CD4-positive, alpha-beta memory T cell (primary cell): Measurements from ENCODE around the gene STX3. TPM values are rescaled to one million over a fixed set of nuclear protein-coding genes. Genes with fewer than 3 reads are reported as not detected.
A peak's percentile ranks its signal among the peaks of the same experiment; 100 is the strongest.

ENCODE experiments used
- CTCF ChIA-PET: fragments of 350-600 bp; sonication (Branson Sonifier 250); formaldehyde crosslinking; loops from one replicate; lab custom pipeline; 2021; ENCODE audit warnings: inconsistent platforms; ENCODE audit not compliant: partially characterized antibody; lab: Charles Lee
- POLR2A ChIA-PET: fragments of 350-600 bp; sonication (Branson Sonifier 250); formaldehyde crosslinking; loops from one replicate; lab custom pipeline; 2021; ENCODE audit not compliant: partially characterized antibody; lab: Charles Lee
- DNase-seq, 5 donors: peaks; one replicate each; pipeline versions ENCODE4 v3.0.0 to v3.0.0-alpha.2; 2020 to 2022; ENCODE audit warnings: mixed read lengths in 1 of 5
- H3K27ac ChIP-seq: one replicate; pipeline ENCODE4 v1.7.0; 2013; ENCODE audit warnings: low read depth, low read length
- H3K27me3 ChIP-seq: 2 replicates; pipeline ENCODE4 v1.7.0; 2013; ENCODE audit warnings: mild to moderate bottlenecking, low read length, moderate library complexity; ENCODE audit not compliant: insufficient read depth
- H3K36me3 ChIP-seq: 2 replicates; pipeline ENCODE4 v1.7.0; 2013; ENCODE audit warnings: mild to moderate bottlenecking, low read length, moderate library complexity; ENCODE audit not compliant: insufficient read depth
- H3K4me1 ChIP-seq: 2 replicates; pipeline ENCODE4 v1.7.0; 2013; ENCODE audit warnings: mild to moderate bottlenecking, low read length, moderate library complexity; ENCODE audit not compliant: insufficient read depth
- H3K4me3 ChIP-seq, 2 donors: one replicate each; pipeline ENCODE4 v1.7.0; 2013; ENCODE audit warnings: low read length in 2 of 2, mild to moderate bottlenecking in 1 of 2
- H3K9me3 ChIP-seq, 2 donors: one replicate each; pipeline ENCODE4 v1.7.0; 2013; ENCODE audit warnings: low read length in 2 of 2, control low read depth in 1 of 2; ENCODE audit not compliant: control insufficient read depth in 1 of 2
- H3K27ac Mint-ChIP-seq, 7 donors: one replicate each; pipeline ENCODE4 v1.8.0; 2020 to 2021; ENCODE audit warnings: mixed read lengths in 7 of 7, mild to moderate bottlenecking in 6 of 7, inconsistent platforms in 3 of 7, moderate library complexity in 3 of 7
- H3K27me3 Mint-ChIP-seq, 2 donors: one replicate each; pipeline ENCODE4 v1.8.0; 2020 to 2021; ENCODE audit warnings: mixed read lengths in 2 of 2
- H3K36me3 Mint-ChIP-seq, 2 donors: one replicate each; pipeline ENCODE4 v1.8.0; 2020 to 2021; ENCODE audit warnings: mixed read lengths in 2 of 2, inconsistent platforms in 1 of 2, mild to moderate bottlenecking in 1 of 2
- H3K4me1 Mint-ChIP-seq, 4 donors: one replicate each; pipeline ENCODE4 v1.8.0; 2020 to 2021; ENCODE audit warnings: mixed read lengths in 4 of 4, mild to moderate bottlenecking in 1 of 4
- H3K4me3 Mint-ChIP-seq, 8 donors: one replicate each; pipeline ENCODE4 v1.8.0; 2020 to 2021; ENCODE audit warnings: mixed read lengths in 8 of 8, mild to moderate bottlenecking in 7 of 8, moderate library complexity in 6 of 8, inconsistent platforms in 3 of 8
- H3K9me3 Mint-ChIP-seq, 8 donors: one replicate each; pipeline ENCODE4 v1.8.0; 2020 to 2021; ENCODE audit warnings: mixed read lengths in 8 of 8, mild to moderate bottlenecking in 5 of 8, inconsistent platforms in 3 of 8, moderate library complexity in 1 of 8
- intact Hi-C: fragments of 100-400 bp; cut with micrococcal nuclease; formaldehyde crosslinking; loops from one replicate; pipeline ENCODE4 v1.15.1; 2023
- polyA plus RNA-seq, 2 donors: library from polyadenylated mRNA; unstranded; fragments of 300-500 nt; fragmentation: Illumina TruSeq; gene quantifications; one replicate each; pipeline ENCODE4 v1.2.3, GENCODE V29; 2021
- total RNA-seq, 2 experiments: library from RNA; stranded (reverse); gene quantifications; one replicate each; pipeline ENCODE4 v1.2.3, GENCODE V29; 2021

The STX3 gene
- 10 to 100 TPM; 13.6 to 15.4 TPM for total RNA-seq
- 1 to 10 TPM; 8.6 to 8.7 TPM for polyA plus RNA-seq

DNA sequence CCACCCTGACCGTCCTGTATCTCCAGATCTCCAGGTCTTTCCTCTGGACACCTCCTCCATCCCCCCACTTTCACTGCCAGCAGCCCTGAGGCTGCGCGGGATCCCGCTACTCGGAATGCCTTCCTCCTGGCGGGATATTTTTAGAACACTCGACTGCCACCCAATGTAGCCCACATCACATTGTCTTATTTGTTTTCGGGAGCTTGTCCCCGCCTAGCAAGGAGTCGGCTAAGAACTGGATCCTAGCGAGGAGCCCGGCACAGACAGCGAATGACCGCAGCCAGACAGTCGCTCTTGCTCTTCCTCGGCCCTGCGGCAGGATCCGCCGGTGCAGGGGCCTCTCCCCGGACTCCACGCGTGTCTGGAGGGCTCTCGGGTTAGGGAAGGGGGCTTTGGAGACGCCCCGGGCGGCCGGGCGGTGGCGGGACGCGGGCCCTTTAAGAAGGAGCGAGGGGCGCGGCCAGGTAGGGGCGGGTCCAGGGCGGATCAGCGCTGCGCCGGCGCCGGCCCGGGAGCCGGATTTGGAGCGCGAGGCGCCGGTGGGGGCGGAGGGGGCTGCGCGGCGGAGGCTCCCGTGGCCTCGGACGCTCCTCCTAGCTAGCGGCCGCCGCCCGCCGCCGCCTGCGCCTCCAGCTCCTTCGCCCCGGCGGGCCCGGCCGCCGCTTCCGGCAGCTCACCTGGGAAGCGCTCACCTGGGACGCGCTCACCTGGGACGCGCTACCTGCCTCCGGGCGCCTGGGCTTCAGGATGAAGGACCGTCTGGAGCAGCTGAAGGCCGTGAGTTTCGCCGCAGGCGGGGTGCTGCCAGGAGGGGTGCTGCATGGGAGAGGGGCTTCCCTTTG lies at the start of gene STX3:
STX3 (plus strand) TSS at position 518 of the 842 bp plus-strand sequence; CDS start at position 748, 230 bp downstream.
- CTCF ChIA-PET, result interaction anchor here (0.5 to 6.1 kb wide), 15 partner anchors 11 to 583 kb away, joined by 3 to 140 read pairs (median 6); partner anchors contain the start of genes DTX4, MRPL16 and PATL1
- Mint-ChIP-seq H3K36me3 (peaks cover 0 to 8% of the 10 kb centered on the region in 2 donors), H3K4me3 (peak within 1 kb of the TSS; percentile 87 to 99 (median 96)), H3K4me1 (peaks cover 16 to 47% (median 23%) of the 10 kb centered on the region in 4 donors), H3K9me3 (no peaks in the 10 kb centered on the region), H3K27ac (peak within 1 kb of the TSS; percentile 59 to 94 (median 87)), H3K27me3 (peaks cover 3 to 4% of the 10 kb centered on the region in 2 donors)
- peak within 1 kb of the TSS; percentile 44 for H3K27ac ChIP-seq
- no peaks in the 10 kb centered on the region for H3K27me3 ChIP-seq
- peaks cover 9% of the 10 kb centered on the region for H3K4me1 ChIP-seq
- POLR2A ChIA-PET, result interaction anchor here (0.8 to 4.3 kb wide), 13 partner anchors 9 to 139 kb away, joined by 3 to 26 read pairs (median 5); partner anchors contain the start of genes MRPL16, OSBP and PATL1
- intact Hi-C loops, result loop anchor here (1.0 to 5.0 kb wide), 9 partner anchors 12 to 377 kb away; partner anchors contain the start of genes MRPL16 and PATL1
- H3K4me3 ChIP-seq, result peak within 1 kb of the TSS; percentile 62 to 79
- H3K9me3 ChIP-seq, result no peaks in the 10 kb centered on the region
- peak; percentile 64 to 71 (median 66) for DNase-seq
- H3K36me3 ChIP-seq, result no peaks in the 10 kb centered on the region

DNA sequence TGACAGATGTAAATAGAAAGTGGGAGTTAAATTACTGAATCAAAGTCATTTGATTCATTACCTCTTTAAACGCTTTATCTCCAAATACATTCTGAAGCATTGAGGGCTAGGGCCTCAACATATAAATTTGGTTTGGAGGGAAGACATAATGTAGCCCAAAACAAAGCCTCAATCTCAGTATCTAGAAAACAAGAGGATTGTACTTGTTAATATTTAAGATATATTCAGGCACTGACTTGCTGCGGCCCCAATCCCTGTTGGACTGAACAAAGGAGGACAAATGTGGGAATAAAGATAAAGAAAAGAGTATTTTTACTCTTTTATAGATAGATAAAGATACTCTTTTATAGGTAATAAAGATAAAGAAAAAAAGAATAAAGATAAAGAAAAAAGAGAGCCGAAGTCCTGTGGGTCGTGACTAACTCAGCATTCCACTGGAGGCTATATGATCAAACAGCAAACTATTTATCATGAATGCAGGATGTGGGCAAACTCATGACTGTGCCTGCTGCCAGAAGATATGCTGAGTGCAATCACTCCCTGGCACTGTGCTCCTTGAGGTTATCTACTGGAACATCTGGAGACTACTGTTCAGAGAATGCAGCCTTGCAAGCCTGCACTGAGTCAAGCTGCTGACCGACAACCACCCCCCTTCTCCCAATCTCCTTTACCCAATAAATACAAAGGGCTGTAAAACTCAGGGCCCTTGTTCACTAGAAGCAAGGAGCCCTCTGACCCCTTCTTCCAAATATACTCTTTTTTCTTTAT lies 48.5 kb upstream of the STX3 start:
- Histone ChIP-seq H3K4me3 (no peak overlapping the region), H3K27me3 (no peaks in the 10 kb centered on the region), H3K9me3 (no peaks in the 10 kb centered on the region), H3K4me1 (no peaks in the 10 kb centered on the region), H3K27ac (no peak overlapping the region), H3K36me3 (no peaks in the 10 kb centered on the region)
- Mint-ChIP-seq H3K9me3 (peaks cover 0 to 2% (median 0%) of the 10 kb centered on the region in 8 donors), H3K27ac (no peak overlapping the region), H3K4me3 (no peak overlapping the region), H3K36me3 (no peaks in the 10 kb centered on the region), H3K4me1 (no peaks in the 10 kb centered on the region), H3K27me3 (peaks cover 13 to 21% of the 10 kb centered on the region in 2 donors)
- ChIA-PET CTCF (no interaction called here), POLR2A (no interaction called here)
- no peak for DNase-seq
- intact Hi-C loops, result no loop called here

DNA sequence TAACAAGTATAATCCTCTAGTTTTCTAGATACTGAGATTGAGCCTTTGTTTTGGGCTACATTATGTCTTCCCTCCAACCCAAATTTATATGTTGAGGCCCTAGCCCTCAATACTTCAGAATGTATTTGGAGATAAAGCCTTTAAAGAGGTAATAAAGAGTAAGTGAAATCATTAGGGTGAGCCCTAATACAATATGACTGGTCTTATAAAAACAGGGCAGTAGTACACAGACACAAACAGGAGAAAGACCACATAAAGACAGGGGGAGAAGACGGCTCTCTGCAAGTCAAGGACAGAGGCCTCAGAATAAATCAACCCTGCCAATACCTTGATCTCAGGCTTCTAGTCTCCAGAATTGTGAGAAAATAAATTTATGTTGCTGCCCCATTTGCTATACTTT lies 47.8 kb upstream of the STX3 start:
- peaks cover 13 to 18% of the 10 kb centered on the region in 2 donors for H3K27me3 Mint-ChIP-seq
- H3K4me1 Mint-ChIP-seq, result no peaks in the 10 kb centered on the region
- H3K27ac Mint-ChIP-seq, result no peak overlapping the region
- POLR2A ChIA-PET, result no interaction called here
- Histone ChIP-seq H3K4me1 (no peaks in the 10 kb centered on the region), H3K4me3 (no peak overlapping the region), H3K27me3 (no peaks in the 10 kb centered on the region), H3K27ac (no peak overlapping the region), H3K9me3 (no peaks in the 10 kb centered on the region), H3K36me3 (no peaks in the 10 kb centered on the region)
- H3K36me3 Mint-ChIP-seq, result no peaks in the 10 kb centered on the region
- no peak overlapping the region for H3K4me3 Mint-ChIP-seq
- intact Hi-C loops, result no loop called here
- H3K9me3 Mint-ChIP-seq, result peaks cover 0 to 2% (median 0%) of the 10 kb centered on the region in 8 donors
- DNase-seq, result no peak
- CTCF ChIA-PET, result no interaction called here

DNA sequence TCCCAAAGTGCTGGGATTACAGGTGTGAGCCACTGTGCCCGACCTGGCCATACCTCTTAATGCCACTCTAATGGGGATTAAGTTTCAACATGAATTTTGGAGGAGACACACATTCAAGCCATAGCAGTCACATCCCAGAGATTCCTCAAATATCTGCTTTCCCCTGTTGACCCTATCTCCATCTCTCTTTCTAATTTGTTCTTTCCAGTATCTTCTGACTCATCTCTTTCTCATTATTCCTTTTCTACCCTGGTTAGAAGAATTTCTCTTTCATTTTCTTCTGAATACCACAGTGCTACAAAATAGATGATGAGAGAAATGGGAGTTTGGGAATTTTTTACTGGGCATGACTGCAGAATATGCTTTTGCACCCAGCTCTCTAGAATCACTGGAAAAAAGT lies 46.6 kb upstream of the STX3 start:
- H3K27me3 ChIP-seq, result no peaks in the 10 kb centered on the region
- no peaks in the 10 kb centered on the region for H3K36me3 Mint-ChIP-seq
- no peak overlapping the region for H3K4me3 Mint-ChIP-seq
- peaks cover 13 to 25% of the 10 kb centered on the region in 2 donors for H3K27me3 Mint-ChIP-seq
- no peak overlapping the region for H3K4me3 ChIP-seq
- ChIA-PET POLR2A (no interaction called here), CTCF (no interaction called here)
- no peak overlapping the region for H3K27ac Mint-ChIP-seq
- no peaks in the 10 kb centered on the region for H3K36me3 ChIP-seq
- no peak overlapping the region for H3K27ac ChIP-seq
- H3K4me1 Mint-ChIP-seq, result no peaks in the 10 kb centered on the region
- peaks cover 0 to 2% (median 0%) of the 10 kb centered on the region in 8 donors for H3K9me3 Mint-ChIP-seq
- H3K4me1 ChIP-seq, result no peaks in the 10 kb centered on the region
- no peak for DNase-seq
- intact Hi-C loops, result no loop called here
- no peaks in the 10 kb centered on the region for H3K9me3 ChIP-seq

DNA sequence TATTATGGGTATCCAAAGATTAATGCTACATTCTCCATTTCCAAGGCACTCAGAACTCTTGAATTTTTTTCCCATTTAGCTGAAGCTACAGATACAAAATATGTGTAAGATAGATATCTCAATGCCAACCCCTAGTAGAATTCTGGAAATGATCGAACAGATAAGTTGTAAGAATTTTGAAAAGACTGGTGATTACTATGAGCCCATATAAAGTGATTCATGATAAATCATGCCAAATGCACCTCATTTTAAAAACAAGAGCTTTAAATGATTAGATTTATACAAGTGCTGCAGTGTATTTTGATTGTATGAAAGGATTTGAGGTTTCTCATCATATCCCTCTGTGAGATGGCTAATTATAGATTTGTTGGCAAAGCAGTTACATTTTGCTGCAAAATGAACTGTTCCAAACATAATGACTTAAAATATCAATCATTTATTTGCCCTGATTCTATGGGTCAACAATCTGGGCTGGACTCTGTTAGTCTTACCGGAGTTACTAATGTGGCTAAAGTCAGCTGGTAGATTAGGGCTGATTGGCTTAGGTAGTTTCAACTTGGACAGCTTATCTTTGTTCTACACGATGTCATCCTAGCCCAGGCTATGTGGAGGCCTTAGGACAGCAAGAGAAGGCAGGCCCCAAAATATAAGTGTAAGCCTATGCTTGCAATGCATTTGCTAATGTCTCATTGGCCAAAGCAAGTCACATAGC lies 44.9 kb upstream of the STX3 start:
- Mint-ChIP-seq H3K4me3 (no peak overlapping the region), H3K27me3 (peaks cover 11 to 24% of the 10 kb centered on the region in 2 donors), H3K4me1 (no peaks in the 10 kb centered on the region), H3K9me3 (no peaks in the 10 kb centered on the region), H3K36me3 (no peaks in the 10 kb centered on the region), H3K27ac (no peak overlapping the region)
- CTCF ChIA-PET, result no interaction called here
- Histone ChIP-seq H3K4me3 (no peak overlapping the region), H3K9me3 (no peaks in the 10 kb centered on the region), H3K36me3 (no peaks in the 10 kb centered on the region), H3K27me3 (no peaks in the 10 kb centered on the region), H3K4me1 (no peaks in the 10 kb centered on the region), H3K27ac (no peak overlapping the region)
- POLR2A ChIA-PET, result no interaction called here
- intact Hi-C loops, result no loop called here
- no peak for DNase-seq

DNA sequence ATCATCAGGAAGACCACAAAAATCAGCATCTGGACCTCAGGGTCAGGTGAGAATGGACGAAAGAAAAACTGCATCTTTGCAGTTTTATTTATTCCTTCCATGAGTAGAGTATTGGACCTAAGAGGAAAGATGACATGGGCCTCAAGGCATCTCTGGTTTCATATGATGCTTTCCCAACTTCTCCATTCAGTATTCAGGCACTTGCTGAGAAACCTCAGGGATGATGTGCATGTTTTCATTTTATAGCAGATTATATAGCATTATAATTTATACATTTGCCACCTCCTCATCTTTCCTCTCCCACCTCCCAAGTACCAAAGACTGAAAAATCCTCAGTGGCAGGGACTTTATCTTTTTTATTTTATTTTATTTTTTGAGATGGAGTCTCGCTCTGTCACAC lies 41.4 kb upstream of the STX3 start, which contains the start of gene OR10V1:
OR10V1 (minus strand) TSS at position 101 of the 400 bp plus-strand sequence; CDS start at position 101, 0 bp downstream.
- Histone ChIP-seq H3K36me3 (no peaks in the 10 kb centered on the region), H3K4me3 (no peak within 1 kb of the TSS), H3K27me3 (no peaks in the 10 kb centered on the region), H3K4me1 (no peaks in the 10 kb centered on the region), H3K27ac (no peak within 1 kb of the TSS), H3K9me3 (no peaks in the 10 kb centered on the region)
- no peak within 1 kb of the TSS for H3K27ac Mint-ChIP-seq
- peaks cover 3 to 22% of the 10 kb centered on the region in 2 donors for H3K27me3 Mint-ChIP-seq
- no peaks in the 10 kb centered on the region for H3K9me3 Mint-ChIP-seq
- ChIA-PET CTCF (no interaction called here), POLR2A (no interaction called here)
- DNase-seq, result no peak
- intact Hi-C loops, result no loop called here
- H3K36me3 Mint-ChIP-seq, result no peaks in the 10 kb centered on the region
- H3K4me3 Mint-ChIP-seq, result no peak within 1 kb of the TSS
- no peaks in the 10 kb centered on the region for H3K4me1 Mint-ChIP-seq
